ENCODE measurements around the gene N4BP2.

N4BP2 gene

DNA sequence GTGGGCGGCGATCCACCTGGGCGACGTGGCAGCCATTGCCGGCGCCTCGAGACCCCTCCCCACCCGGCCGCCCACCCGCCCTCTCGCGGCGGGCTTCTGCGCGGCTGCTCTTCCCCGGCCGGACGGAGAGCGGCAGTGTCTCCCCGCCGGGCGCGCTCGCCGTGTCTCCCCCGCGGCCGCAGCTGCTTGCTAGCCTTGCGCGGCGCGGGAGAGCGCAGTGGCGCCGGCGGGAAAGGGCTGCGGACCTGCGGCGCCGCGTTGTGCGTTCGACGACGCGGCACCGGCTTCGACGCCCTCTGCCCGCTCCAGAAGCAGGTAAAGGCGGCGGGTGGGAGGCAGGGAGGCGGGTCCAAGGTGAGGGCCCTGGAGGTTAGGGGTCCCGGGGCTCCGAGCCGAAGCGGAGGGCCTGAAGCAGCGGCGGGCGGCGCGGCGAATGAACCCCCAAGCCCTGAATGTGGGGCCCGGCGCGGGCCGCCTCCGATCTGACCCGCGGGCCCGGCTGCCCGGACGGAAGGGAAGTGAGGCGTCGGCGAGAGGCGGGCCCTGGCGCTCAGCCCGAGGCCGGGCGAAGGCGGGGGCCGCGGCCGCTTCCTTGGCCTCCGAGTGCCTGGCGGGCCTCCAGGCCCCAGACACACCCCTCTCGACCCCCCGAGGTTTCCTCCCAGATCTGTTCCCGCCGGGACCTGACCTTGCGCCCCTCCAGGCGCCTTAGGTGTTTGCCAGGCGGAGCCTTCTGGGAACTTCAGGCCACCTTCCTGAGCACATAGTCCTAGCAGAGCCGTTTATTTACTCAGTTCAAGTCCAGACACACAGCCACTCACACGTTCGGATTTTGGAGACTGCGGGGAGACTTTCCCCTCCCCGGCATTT lies at the start of gene N4BP2 (continued):
- TF ChIP-seq ZNF184 (tag by site-specific recombination; IDR thresholded peaks at IDR 0.05) (no peak), ZNF335 (tag by site-specific recombination; conservative IDR thresholded peaks at IDR 0.05) (peak; percentile 95), GLIS1 (tag by site-specific recombination; IDR thresholded peaks at IDR 0.05) (peak; percentile 92), ZNF585B (tag by site-specific recombination; IDR thresholded peaks at IDR 0.05) (no peak), ZBTB1 (tag by site-specific recombination; IDR thresholded peaks at IDR 0.05) (peak; percentile 66; the same call in 1 of the 2 replicates), ZNF133 (tag by site-specific recombination; IDR thresholded peaks at IDR 0.05) (no peak), ZNF664 (tag by site-specific recombination; IDR thresholded peaks at IDR 0.05) (no peak), ZNF548 (tag by site-specific recombination; IDR thresholded peaks at IDR 0.05) (no peak), ZNF596 (tag by site-specific recombination; IDR thresholded peaks at IDR 0.05) (no peak), ZNF76 (tag by site-specific recombination; IDR thresholded peaks at IDR 0.05; ENCODE audit: borderline replicate concordance, low read depth) (peak; percentile 83), ZNF571 (tag by site-specific recombination; IDR thresholded peaks at IDR 0.05) (no peak), ZSCAN30 (tag by site-specific recombination; IDR thresholded peaks at IDR 0.05) (peak; percentile 78), ZNF792 (tag by site-specific recombination; IDR thresholded peaks at IDR 0.05) (no peak), ZNF623 (tag by site-specific recombination; IDR thresholded peaks at IDR 0.05) (no peak), ZNF10 (tag by site-specific recombination; IDR thresholded peaks at IDR 0.05) (no peak), ZNF48 (tag by site-specific recombination; IDR thresholded peaks at IDR 0.05) (no peak), ZFP69B (tag by site-specific recombination; IDR thresholded peaks at IDR 0.05) (peak; percentile 91), ZNF610 (tag by site-specific recombination; IDR thresholded peaks at IDR 0.05; ENCODE audit: borderline replicate concordance) (no peak), OSR2 (tag by site-specific recombination; IDR thresholded peaks at IDR 0.05) (no peak), ZNF416 (tag by site-specific recombination; IDR thresholded peaks at IDR 0.05) (no peak), ZNF837 (tag by site-specific recombination; IDR thresholded peaks at IDR 0.05) (no peak), ZBTB17 (tag by site-specific recombination; IDR thresholded peaks at IDR 0.05) (no peak), ZNF239 (tag by site-specific recombination; IDR thresholded peaks at IDR 0.05) (no peak; the same call in 1 of the 2 replicates)
- TF ChIP-seq, protein P1, sequence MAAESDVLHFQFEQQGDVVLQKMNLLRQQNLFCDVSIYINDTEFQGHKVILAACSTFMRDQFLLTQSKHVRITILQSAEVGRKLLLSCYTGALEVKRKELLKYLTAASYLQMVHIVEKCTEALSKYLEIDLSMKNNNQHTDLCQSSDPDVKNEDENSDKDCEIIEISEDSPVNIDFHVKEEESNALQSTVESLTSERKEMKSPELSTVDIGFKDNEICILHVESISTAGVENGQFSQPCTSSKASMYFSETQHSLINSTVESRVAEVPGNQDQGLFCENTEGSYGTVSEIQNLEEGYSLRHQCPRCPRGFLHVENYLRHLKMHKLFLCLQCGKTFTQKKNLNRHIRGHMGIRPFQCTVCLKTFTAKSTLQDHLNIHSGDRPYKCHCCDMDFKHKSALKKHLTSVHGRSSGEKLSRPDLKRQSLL (tag by site-specific recombination; IDR thresholded peaks at IDR 0.05) = 0 out of 2 replicates have a peak, but pooled peaks have one; percentile 34
- TF ChIP-seq, protein P2, sequence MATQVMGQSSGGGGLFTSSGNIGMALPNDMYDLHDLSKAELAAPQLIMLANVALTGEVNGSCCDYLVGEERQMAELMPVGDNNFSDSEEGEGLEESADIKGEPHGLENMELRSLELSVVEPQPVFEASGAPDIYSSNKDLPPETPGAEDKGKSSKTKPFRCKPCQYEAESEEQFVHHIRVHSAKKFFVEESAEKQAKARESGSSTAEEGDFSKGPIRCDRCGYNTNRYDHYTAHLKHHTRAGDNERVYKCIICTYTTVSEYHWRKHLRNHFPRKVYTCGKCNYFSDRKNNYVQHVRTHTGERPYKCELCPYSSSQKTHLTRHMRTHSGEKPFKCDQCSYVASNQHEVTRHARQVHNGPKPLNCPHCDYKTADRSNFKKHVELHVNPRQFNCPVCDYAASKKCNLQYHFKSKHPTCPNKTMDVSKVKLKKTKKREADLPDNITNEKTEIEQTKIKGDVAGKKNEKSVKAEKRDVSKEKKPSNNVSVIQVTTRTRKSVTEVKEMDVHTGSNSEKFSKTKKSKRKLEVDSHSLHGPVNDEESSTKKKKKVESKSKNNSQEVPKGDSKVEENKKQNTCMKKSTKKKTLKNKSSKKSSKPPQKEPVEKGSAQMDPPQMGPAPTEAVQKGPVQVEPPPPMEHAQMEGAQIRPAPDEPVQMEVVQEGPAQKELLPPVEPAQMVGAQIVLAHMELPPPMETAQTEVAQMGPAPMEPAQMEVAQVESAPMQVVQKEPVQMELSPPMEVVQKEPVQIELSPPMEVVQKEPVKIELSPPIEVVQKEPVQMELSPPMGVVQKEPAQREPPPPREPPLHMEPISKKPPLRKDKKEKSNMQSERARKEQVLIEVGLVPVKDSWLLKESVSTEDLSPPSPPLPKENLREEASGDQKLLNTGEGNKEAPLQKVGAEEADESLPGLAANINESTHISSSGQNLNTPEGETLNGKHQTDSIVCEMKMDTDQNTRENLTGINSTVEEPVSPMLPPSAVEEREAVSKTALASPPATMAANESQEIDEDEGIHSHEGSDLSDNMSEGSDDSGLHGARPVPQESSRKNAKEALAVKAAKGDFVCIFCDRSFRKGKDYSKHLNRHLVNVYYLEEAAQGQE (tag by site-specific recombination; IDR thresholded peaks at IDR 0.05) = no peak
- TF ChIP-seq, protein P3, sequence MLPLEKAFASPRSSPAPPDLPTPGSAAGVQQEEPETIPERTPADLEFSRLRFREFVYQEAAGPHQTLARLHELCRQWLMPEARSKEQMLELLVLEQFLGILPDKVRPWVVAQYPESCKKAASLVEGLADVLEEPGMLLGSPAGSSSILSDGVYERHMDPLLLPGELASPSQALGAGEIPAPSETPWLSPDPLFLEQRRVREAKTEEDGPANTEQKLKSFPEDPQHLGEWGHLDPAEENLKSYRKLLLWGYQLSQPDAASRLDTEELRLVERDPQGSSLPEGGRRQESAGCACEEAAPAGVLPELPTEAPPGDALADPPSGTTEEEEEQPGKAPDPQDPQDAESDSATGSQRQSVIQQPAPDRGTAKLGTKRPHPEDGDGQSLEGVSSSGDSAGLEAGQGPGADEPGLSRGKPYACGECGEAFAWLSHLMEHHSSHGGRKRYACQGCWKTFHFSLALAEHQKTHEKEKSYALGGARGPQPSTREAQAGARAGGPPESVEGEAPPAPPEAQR (tag by site-specific recombination; IDR thresholded peaks at IDR 0.05) = no peak
- TF ChIP-seq, protein P4, sequence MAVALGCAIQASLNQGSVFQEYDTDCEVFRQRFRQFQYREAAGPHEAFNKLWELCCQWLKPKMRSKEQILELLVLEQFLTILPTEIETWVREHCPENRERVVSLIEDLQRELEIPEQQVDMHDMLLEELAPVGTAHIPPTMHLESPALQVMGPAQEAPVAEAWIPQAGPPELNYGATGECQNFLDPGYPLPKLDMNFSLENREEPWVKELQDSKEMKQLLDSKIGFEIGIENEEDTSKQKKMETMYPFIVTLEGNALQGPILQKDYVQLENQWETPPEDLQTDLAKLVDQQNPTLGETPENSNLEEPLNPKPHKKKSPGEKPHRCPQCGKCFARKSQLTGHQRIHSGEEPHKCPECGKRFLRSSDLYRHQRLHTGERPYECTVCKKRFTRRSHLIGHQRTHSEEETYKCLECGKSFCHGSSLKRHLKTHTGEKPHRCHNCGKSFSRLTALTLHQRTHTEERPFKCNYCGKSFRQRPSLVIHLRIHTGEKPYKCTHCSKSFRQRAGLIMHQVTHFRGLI (tag by site-specific recombination; IDR thresholded peaks at IDR 0.05) = no peak
- TF ChIP-seq, protein P5, sequence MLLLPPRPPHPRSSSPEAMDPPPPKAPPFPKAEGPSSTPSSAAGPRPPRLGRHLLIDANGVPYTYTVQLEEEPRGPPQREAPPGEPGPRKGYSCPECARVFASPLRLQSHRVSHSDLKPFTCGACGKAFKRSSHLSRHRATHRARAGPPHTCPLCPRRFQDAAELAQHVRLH (tag by site-specific recombination; IDR thresholded peaks at IDR 0.05) = no peak
- TF ChIP-seq, protein P6, sequence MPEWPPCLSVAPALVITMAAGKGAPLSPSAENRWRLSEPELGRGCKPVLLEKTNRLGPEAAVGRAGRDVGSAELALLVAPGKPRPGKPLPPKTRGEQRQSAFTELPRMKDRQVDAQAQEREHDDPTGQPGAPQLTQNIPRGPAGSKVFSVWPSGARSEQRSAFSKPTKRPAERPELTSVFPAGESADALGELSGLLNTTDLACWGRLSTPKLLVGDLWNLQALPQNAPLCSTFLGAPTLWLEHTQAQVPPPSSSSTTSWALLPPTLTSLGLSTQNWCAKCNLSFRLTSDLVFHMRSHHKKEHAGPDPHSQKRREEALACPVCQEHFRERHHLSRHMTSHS (tag by site-specific recombination; IDR thresholded peaks at IDR 0.05) = no peak
- TF ChIP-seq, protein P7, sequence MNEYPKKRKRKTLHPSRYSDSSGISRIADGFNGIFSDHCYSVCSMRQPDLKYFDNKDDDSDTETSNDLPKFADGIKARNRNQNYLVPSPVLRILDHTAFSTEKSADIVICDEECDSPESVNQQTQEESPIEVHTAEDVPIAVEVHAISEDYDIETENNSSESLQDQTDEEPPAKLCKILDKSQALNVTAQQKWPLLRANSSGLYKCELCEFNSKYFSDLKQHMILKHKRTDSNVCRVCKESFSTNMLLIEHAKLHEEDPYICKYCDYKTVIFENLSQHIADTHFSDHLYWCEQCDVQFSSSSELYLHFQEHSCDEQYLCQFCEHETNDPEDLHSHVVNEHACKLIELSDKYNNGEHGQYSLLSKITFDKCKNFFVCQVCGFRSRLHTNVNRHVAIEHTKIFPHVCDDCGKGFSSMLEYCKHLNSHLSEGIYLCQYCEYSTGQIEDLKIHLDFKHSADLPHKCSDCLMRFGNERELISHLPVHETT (tag by site-specific recombination; IDR thresholded peaks at IDR 0.05) = peak; percentile 18; the same call in 1 of the 2 replicates

Data from HEK293 (cell line).